ENCODE results near the gene TEX10.
"Not testable (repeated sequence)": the region's sequence is repeated elsewhere in the genome, so short reads cannot be mapped to it uniquely, and the experiment has no call there.

The TEX10 gene

GRCh38 chr9:100351508-100351907 is 1.2 kb downstream of the TEX10 start:
- FAIRE-seq (no peak), DNase-seq (ENCODE audit: insufficient read length, low spot score) (no peak)
- no peak for TF ChIP-seq TAF1 (IDR thresholded peaks at IDR 0.05; ENCODE audit: low read depth, low read length)
- TF ChIP-seq POU2F2 (IDR thresholded peaks at IDR 0.05; ENCODE audit: low read depth, low read length) = no peak
- TF ChIP-seq POLR2A (IDR thresholded peaks at IDR 0.05; ENCODE audit: low read depth, low read length) = no peak
- TF ChIP-seq SPI1 (IDR thresholded peaks at IDR 0.05; ENCODE audit: low read depth, low read length) = no peak
- TF ChIP-seq PAX5 (IDR thresholded peaks at IDR 0.05; ENCODE audit: insufficient read depth, low read length, severe bottlenecking) = no peak
- no peak for TF ChIP-seq POLR2AphosphoS5 (IDR thresholded peaks at IDR 0.05; ENCODE audit: low read depth, low read length)

- TF ChIP-seq SPI1 (IDR thresholded peaks at IDR 0.05; ENCODE audit: low read depth, low read length) = no peak
- no peak for TF ChIP-seq PAX5 (IDR thresholded peaks at IDR 0.05; ENCODE audit: insufficient read depth, low read length, severe bottlenecking)
- no peak for TF ChIP-seq TAF1 (IDR thresholded peaks at IDR 0.05; ENCODE audit: low read depth, low read length)
- TF ChIP-seq POLR2AphosphoS5 (IDR thresholded peaks at IDR 0.05; ENCODE audit: low read depth, low read length) = no peak
- no peak for TF ChIP-seq POU2F2 (IDR thresholded peaks at IDR 0.05; ENCODE audit: low read depth, low read length)
- TF ChIP-seq POLR2A (IDR thresholded peaks at IDR 0.05; ENCODE audit: low read depth, low read length) = no peak
- DNase-seq (ENCODE audit: insufficient read length, low spot score) = no peak
- FAIRE-seq = no peak
Observed at GRCh38 chr9:100350188-100350587, 2.6 kb downstream of the TEX10 start.

- TF ChIP-seq PAX5 (IDR thresholded peaks at IDR 0.05; ENCODE audit: insufficient read depth, low read length, severe bottlenecking) = no peak
- no peak for TF ChIP-seq POLR2AphosphoS5 (IDR thresholded peaks at IDR 0.05; ENCODE audit: low read depth, low read length)
- TF ChIP-seq TAF1 (IDR thresholded peaks at IDR 0.05; ENCODE audit: low read depth, low read length) = no peak
- TF ChIP-seq POU2F2 (IDR thresholded peaks at IDR 0.05; ENCODE audit: low read depth, low read length) = no peak
- no peak for TF ChIP-seq POLR2A (IDR thresholded peaks at IDR 0.05; ENCODE audit: low read depth, low read length)
- no peak for TF ChIP-seq SPI1 (IDR thresholded peaks at IDR 0.05; ENCODE audit: low read depth, low read length)
- no peak for DNase-seq (ENCODE audit: insufficient read length, low spot score)
- FAIRE-seq = no peak
Observed at GRCh38 chr9:100346836-100347235, 5.9 kb downstream of the TEX10 start.

GRCh38 chr9:100341889-100342288 is 10.9 kb downstream of the TEX10 start:
- no peak for TF ChIP-seq SPI1 (IDR thresholded peaks at IDR 0.05; ENCODE audit: low read depth, low read length)
- no peak for DNase-seq (ENCODE audit: insufficient read length, low spot score)
- no peak for FAIRE-seq

- DNase-seq (ENCODE audit: insufficient read length, low spot score) (no peak), FAIRE-seq (no peak)
- TF ChIP-seq SPI1 (IDR thresholded peaks at IDR 0.05; ENCODE audit: low read depth, low read length) (no peak), PAX5 (IDR thresholded peaks at IDR 0.05; ENCODE audit: insufficient read depth, low read length, severe bottlenecking) (no peak), POU2F2 (IDR thresholded peaks at IDR 0.05; ENCODE audit: low read depth, low read length) (no peak)
Observed at GRCh38 chr9:100340224-100340623, 12.5 kb downstream of the TEX10 start.

- FAIRE-seq; DNase-seq (ENCODE audit: insufficient read length, low spot score): not testable (repeated sequence)
Observed at GRCh38 chr9:100338736-100339135, 14.0 kb downstream of the TEX10 start.

- no peak for DNase-seq (ENCODE audit: insufficient read length, low spot score)
- no peak for FAIRE-seq
- TF ChIP-seq POLR2AphosphoS5 (IDR thresholded peaks at IDR 0.05; ENCODE audit: low read depth, low read length) (no peak), POU2F2 (IDR thresholded peaks at IDR 0.05; ENCODE audit: low read depth, low read length) (no peak)
Observed at GRCh38 chr9:100324594-100325200, 28.0 kb downstream of the TEX10 start.

GRCh38 chr9:100322954-100323536 is 29.7 kb downstream of the TEX10 start:
- no peak for DNase-seq (ENCODE audit: insufficient read length, low spot score)
- no peak for FAIRE-seq
- TF ChIP-seq POLR2AphosphoS5 (IDR thresholded peaks at IDR 0.05; ENCODE audit: low read depth, low read length) (no peak), POU2F2 (IDR thresholded peaks at IDR 0.05; ENCODE audit: low read depth, low read length) (no peak), POLR2A (IDR thresholded peaks at IDR 0.05; ENCODE audit: low read depth, low read length) (no peak), SPI1 (IDR thresholded peaks at IDR 0.05; ENCODE audit: low read depth, low read length) (no peak), TAF1 (IDR thresholded peaks at IDR 0.05; ENCODE audit: low read depth, low read length) (no peak), PAX5 (IDR thresholded peaks at IDR 0.05; ENCODE audit: insufficient read depth, low read length, severe bottlenecking) (no peak)

GRCh38 chr9:100317706-100318105 is 35.0 kb downstream of the TEX10 start:
- peak; percentile 50 for FAIRE-seq
- TF ChIP-seq POLR2A (IDR thresholded peaks at IDR 0.05; ENCODE audit: low read depth, low read length) = no peak
- no peak for TF ChIP-seq PAX5 (IDR thresholded peaks at IDR 0.05; ENCODE audit: insufficient read depth, low read length, severe bottlenecking)
- TF ChIP-seq POU2F2 (IDR thresholded peaks at IDR 0.05; ENCODE audit: low read depth, low read length) = no peak
- TF ChIP-seq POLR2AphosphoS5 (IDR thresholded peaks at IDR 0.05; ENCODE audit: low read depth, low read length) = no peak
- no peak for TF ChIP-seq SPI1 (IDR thresholded peaks at IDR 0.05; ENCODE audit: low read depth, low read length)
- TF ChIP-seq TAF1 (IDR thresholded peaks at IDR 0.05; ENCODE audit: low read depth, low read length) = no peak
- DNase-seq (ENCODE audit: insufficient read length, low spot score) = no peak

- no peak for TF ChIP-seq SPI1 (IDR thresholded peaks at IDR 0.05; ENCODE audit: low read depth, low read length)
- no peak for TF ChIP-seq POLR2A (IDR thresholded peaks at IDR 0.05; ENCODE audit: low read depth, low read length)
- no peak for TF ChIP-seq POU2F2 (IDR thresholded peaks at IDR 0.05; ENCODE audit: low read depth, low read length)
- TF ChIP-seq PAX5 (IDR thresholded peaks at IDR 0.05; ENCODE audit: insufficient read depth, low read length, severe bottlenecking) = no peak
- TF ChIP-seq TAF1 (IDR thresholded peaks at IDR 0.05; ENCODE audit: low read depth, low read length) = no peak
- no peak for TF ChIP-seq POLR2AphosphoS5 (IDR thresholded peaks at IDR 0.05; ENCODE audit: low read depth, low read length)
- no peak for FAIRE-seq
- no peak for DNase-seq (ENCODE audit: insufficient read length, low spot score)
Observed at GRCh38 chr9:100315561-100315960, 37.2 kb downstream of the TEX10 start.

All from GM12891 (cell line).